Skeletal muscle tissue (tissue), 4 donors: ENCODE results near the gene EFHB. TPM values are rescaled to one million over a fixed set of nuclear protein-coding genes. Genes with fewer than 3 reads are reported as not detected.
"Not testable (repeated sequence)": the region's sequence is repeated elsewhere in the genome, so short reads cannot be mapped to it uniquely, and the experiment has no call there.

Source experiments
- H3K27ac ChIP-seq: one replicate; pipeline ENCODE4 v1.7.0; 2013; ENCODE audit warnings: mild to moderate bottlenecking, low read depth, low read length, inconsistent platforms
- H3K27me3 ChIP-seq, 3 donors: one replicate each; pipeline ENCODE4 v1.7.0; 2013; ENCODE audit warnings: low read length in 3 of 3; ENCODE audit not compliant: control insufficient read depth in 3 of 3, insufficient read depth in 3 of 3
- H3K36me3 ChIP-seq, 3 donors: one replicate each; pipeline ENCODE4 v1.7.0; 2013; ENCODE audit warnings: low read length in 3 of 3; ENCODE audit not compliant: control insufficient read depth in 3 of 3, insufficient read depth in 3 of 3
- H3K4me1 ChIP-seq, 3 donors: one replicate each; pipeline ENCODE4 v1.7.0; 2013; ENCODE audit warnings: low read length in 3 of 3, mild to moderate bottlenecking in 3 of 3; ENCODE audit not compliant: control insufficient read depth in 3 of 3, insufficient read depth in 3 of 3
- H3K4me3 ChIP-seq, 3 donors: one replicate each; pipeline ENCODE4 v1.7.0; 2013; ENCODE audit warnings: low read length in 3 of 3
- H3K9ac ChIP-seq, 3 donors: one replicate each; pipeline ENCODE4 v1.7.0; 2013; ENCODE audit warnings: low read length in 3 of 3, mild to moderate bottlenecking in 3 of 3, moderate library complexity in 2 of 3, low read depth in 1 of 3
- H3K9me3 ChIP-seq, 3 donors: one replicate each; pipeline ENCODE4 v1.7.0; 2013; ENCODE audit warnings: low read length in 3 of 3; ENCODE audit not compliant: control insufficient read depth in 3 of 3
- total RNA-seq: library from RNA; depleted of rRNA; stranded (reverse); fragments of >200 nt; gene quantifications from one replicate; pipeline ENCODE4 v1.2.3, GENCODE V29; 2014
- donor health status: Osteomylitis.

The EFHB gene
- total RNA-seq, 1 donor from 2014 or later, result not detected

GRCh38 chr3:19877656-19878055, 56.4 kb downstream of the EFHB start:
- Histone ChIP-seq H3K9ac (no peak overlapping the region), H3K9me3 (no peaks in the 10 kb centered on the region), H3K27ac (no peak overlapping the region), H3K27me3 (no peaks in the 10 kb centered on the region), H3K4me3 (no peak overlapping the region), H3K36me3 (no peaks in the 10 kb centered on the region), H3K4me1 (no peaks in the 10 kb centered on the region)

GRCh38 chr3:19866751-19867347, 67.2 kb downstream of the EFHB start:
- H3K9ac ChIP-seq, result no peak overlapping the region
- H3K27ac ChIP-seq, result no peak overlapping the region
- no peak overlapping the region for H3K4me3 ChIP-seq
- H3K27me3 ChIP-seq, result peaks cover 0 to 7% (median 2%) of the 10 kb centered on the region in 3 donors
- H3K4me1 ChIP-seq, result no peaks in the 10 kb centered on the region
- no peaks in the 10 kb centered on the region for H3K36me3 ChIP-seq
- no peaks in the 10 kb centered on the region for H3K9me3 ChIP-seq

- H3K9ac ChIP-seq, H3K4me1 ChIP-seq, H3K4me3 ChIP-seq, H3K9me3 ChIP-seq, H3K27ac ChIP-seq, H3K36me3 ChIP-seq, H3K27me3 ChIP-seq: not testable (repeated sequence)
Observed at GRCh38 chr3:19855318-19855717, 78.7 kb downstream of the EFHB start.

GRCh38 chr3:19846609-19847008, 87.4 kb downstream of the EFHB start:
- not testable (repeated sequence) for H3K4me1 ChIP-seq, H3K27ac ChIP-seq, H3K4me3 ChIP-seq, H3K9me3 ChIP-seq, H3K9ac ChIP-seq, H3K27me3 ChIP-seq, H3K36me3 ChIP-seq

Other genes with a start within 250 kb of the EFHB start
- gene RAB5A, start 12.9 kb upstream of the EFHB start, total RNA-seq, result 38.6 TPM
- gene PP2D1, start 78.0 kb upstream of the EFHB start, total RNA-seq, result not detected
- gene KAT2B, start 106.2 kb upstream of the EFHB start, total RNA-seq, result 8.4 TPM